GM19455 (cell line): ENCODE measurements around the gene PCBP3.
"Not testable (repeated sequence)": the region's sequence is repeated elsewhere in the genome, so short reads cannot be mapped to it uniquely, and the experiment has no call there.

ENCODE experiments used
- ATAC-seq: cut with Tn5 transposase; IDR thresholded peaks from one replicate; pipeline ENCODE4 v1.9.1; 2021; ENCODE audit not compliant: unreplicated experiment

PCBP3 gene

GRCh38 chr21:45887120-45887611 lies 243.6 kb downstream of the PCBP3 start:
- ATAC-seq = no peak

DNA sequence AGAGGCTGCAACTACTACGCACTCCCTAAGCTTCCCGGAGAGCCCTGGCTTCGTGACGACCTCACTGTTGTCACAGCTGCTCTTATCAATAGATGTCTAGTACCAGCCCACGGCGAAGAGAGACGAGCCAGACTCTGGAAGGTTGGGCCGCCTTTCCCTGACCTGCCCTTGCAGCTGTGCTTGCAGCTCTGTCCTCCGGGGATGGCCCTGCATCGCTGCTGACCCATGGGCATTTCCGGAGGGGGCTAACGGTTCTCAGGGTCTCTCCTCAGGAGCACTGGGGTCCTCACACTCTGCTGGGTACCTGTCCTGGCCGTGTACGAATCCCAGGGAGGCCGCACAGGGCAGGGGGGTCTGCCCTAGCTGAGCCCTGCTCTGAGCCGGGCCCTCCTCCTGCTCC lies 244.3 kb downstream of the PCBP3 start:
- no peak for ATAC-seq

DNA sequence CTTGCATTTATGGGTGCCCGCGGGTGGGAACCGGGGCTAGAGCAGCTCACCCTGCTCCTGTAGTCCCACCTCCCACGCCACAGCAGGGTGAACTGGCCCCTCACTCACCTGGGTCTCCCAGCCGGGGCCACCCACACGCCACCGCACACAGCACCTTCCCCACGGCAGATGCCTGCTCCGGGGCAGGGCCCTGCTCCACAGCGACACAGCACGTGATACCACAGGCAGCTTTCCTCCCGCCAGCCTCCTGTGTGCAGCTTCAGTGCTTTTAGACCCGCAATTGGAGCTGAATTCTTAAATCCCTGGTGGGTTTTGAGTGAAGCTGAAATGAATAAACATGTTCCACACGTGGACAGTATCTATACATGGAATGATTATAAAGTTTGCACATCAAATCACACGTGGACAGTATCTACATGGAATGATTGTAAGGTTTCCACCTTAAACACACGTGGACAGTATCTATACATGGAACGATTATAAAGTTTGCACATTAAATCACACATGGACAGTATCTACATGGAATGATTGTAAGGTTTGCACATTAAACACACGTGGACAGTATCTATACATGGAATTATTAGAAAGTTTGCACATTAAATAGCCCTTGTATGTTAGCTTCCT lies 245.0 kb downstream of the PCBP3 start:
- no peak for ATAC-seq

DNA sequence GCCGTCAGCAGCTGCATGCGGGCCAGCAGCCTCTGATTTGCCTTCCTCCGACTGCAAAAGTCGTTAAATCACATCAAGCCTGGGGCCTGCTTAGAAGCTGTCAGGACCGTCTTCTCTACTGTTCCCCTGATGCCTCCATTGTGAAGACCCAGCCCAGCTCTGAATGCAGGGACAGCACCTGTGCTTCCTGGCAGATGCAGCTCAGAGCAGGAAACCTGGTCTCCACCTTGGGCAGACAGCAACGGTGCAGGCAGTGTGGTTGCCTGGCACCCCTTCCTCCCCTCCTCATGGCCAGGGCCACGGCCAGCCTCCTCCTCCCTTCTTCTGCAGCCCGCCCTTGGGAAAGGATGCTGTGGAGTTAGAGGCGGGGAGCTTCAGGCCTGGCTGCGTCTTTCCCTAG lies 245.7 kb downstream of the PCBP3 start:
- ATAC-seq = no peak

DNA sequence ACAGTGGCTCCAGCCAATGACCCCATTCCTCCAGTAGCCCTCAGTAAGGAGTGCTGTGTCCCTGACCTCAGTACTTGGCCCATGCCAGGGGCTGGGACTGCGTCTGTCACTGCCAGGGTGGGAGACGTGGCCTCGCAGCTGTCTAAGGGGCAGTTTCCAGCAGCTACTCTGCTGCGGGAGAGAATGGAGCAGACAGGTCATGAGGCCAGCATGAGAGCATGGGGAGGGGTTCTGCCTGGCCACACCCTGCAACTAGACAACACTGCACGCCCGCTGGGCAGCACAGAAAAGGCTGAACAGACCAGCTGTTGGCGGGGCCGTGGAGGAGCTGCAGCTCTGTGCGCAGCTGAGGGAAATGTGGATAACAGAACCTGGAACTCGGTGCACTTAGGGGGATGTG lies 246.4 kb downstream of the PCBP3 start:
- ATAC-seq = no peak

DNA sequence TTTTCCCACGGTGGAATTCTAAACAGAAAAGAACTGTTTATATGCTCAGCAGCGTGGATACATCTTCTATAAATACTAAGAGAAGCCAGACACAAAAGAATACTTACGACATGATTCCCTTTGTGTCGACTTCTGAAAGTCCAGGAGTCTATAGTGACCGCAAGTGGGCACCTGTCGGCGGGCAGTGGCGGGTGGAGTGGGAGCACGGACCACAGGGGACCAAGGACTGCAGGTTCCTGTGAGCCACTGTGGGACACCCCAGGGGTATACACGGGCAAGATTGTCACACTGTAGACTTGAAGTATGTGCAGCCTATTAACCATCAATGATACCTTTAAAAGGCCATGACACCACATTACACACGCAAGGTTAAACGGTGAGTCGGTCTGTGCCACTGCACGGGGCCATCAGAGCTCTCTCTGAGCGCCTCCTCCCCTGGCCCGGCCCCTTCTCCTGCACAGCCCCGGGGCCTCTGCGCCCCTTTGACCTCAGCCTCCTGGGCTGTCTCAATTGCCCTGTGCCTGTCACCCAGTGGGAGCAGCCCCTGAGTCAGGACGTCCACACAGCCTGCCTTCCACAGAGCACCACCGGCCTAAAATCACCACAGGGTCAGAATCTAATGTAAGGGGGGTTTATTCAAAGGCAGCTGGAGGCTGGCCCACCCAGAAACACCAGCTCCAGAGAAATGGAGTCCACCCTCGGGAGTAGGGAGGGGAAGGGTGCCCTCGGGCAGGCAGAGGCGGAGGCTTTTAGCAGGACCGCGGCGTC lies 248.0 kb downstream of the PCBP3 start:
- no peak for ATAC-seq

DNA sequence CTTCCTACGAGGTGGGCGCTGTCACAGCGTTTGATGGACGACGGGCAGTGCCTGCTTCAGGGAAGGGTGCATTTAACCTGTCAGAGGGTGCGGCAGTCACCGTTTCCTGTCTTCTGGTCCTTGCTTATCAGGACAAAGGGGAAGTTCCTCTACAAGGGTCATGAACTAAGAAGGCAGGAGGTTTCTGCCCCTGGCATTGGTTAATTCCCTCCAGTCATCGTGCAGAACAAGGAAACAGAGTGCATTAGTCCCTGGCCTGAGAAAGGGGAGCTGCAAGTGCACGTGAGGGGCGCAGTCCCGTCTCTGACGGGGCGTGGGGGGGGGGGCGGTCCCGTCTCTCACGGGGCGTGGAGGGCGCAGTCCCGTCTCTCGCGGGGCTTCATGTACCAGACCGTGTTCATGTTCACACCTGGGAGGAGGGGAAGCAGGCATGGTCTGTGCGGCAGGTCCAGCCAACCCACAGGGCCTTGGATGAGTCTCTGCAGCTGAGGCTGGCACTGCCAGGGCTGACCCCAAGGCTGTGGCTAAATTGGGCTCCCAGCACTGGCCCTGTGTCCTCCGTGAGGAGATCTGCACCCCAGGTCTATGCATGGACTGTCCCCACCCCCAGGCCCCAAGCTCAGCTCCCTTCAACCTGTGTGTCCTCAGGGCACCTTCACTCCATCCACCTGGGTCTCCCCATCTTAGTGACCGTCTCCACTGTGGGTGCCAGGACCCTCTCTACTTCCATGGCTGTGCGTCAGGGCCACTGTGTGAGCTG lies 248.8 kb downstream of the PCBP3 start:
- no peak for ATAC-seq

- ATAC-seq = no peak
Observed at GRCh38 chr21:45892916-45893739, 249.6 kb downstream of the PCBP3 start.

GRCh38 chr21:45893740-45894449 lies 250.4 kb downstream of the PCBP3 start:
- ATAC-seq = no peak

- no peak for ATAC-seq
Observed at GRCh38 chr21:45894450-45894825, 250.9 kb downstream of the PCBP3 start.

- no peak for ATAC-seq
Observed at GRCh38 chr21:45894906-45895777, 251.6 kb downstream of the PCBP3 start.

DNA sequence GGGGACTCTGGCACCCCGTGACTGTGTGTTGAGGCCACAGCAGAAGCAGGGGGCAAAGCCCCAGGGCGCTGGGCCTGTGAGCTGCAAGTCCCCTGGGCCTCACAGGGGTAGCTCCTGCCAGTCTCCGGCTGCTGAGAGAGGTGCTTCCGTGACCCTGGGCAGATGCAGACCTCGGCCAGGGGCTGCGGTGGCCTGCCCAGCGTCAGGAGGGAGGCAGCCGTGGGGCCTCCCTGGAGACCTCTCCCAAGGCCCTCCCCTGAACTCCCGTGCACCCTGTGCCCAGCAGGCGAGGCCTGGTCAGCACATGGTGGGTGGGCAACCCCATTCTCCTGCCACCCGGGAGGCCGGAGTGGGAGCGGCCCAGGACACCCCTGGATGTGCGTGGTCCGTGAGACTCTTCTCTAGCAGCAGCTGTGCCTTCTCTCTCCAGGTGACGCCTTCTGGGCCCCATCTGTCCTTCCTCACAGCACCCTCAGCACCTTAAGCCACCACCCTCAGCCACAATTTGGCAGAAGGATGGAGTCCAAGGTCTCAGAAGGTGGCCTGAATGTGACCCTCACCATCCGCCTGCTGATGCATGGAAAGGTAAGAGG lies 252.3 kb downstream of the PCBP3 start:
- ATAC-seq = no peak

DNA sequence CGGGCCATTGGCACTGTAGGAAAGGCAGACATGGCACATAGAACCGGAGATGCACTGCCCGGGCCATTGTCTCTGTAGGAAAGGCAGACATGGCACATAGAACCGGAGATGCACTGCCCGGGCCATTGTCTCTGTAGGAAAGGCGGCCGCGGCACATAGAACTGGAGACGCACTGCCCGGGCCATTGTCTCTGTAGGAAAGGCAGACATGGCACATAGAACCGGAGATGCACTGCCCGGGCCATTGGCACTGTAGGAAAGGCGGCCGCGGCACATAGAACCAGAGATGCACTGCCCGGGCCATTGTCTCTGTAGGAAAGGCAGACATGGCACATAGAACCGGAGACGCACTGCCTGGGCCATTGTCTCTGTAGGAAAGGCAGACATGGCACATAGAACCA lies 252.9 kb downstream of the PCBP3 start:
- ATAC-seq = not testable (repeated sequence)

DNA sequence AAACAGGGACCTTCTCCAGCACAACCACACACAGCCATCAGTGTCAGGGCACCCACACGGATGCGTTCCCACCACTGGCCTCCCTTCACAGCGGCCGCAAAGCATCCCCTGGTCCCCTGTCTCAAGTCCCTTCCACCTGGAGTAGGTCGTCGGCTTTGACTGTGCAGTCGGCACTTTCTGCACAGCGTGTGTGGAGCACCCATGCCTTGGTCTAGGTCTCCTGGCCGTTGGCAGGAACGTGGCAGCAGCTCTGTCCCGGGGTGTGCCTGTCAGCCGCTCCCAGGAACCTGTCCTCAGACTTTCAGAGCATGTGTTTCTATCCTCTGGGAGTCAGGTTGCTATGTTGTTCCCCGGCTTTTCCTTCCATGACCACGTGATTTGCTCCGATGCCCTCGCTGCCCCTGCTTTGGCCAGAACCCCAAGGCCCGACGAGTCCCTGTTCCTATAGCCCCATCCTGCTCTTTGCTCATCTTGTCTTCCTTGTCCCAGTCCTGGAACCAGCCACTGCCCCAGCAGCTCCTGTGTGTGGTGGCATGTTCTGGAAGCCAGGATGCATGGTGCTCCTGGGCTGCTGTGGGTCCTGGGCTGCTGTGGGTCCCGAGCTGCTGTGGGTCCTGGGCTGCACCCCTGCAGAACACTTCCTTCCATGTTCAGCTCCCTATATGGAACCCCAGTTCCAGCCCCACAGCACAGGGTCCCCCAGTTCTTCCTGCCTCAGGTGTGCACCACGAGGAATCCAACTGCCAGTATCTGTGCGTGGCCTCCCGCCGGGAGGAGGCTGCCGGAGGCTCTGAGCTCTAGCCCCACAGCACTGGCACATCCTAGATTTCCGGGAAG lies 253.9 kb downstream of the PCBP3 start:
- no peak for ATAC-seq

DNA sequence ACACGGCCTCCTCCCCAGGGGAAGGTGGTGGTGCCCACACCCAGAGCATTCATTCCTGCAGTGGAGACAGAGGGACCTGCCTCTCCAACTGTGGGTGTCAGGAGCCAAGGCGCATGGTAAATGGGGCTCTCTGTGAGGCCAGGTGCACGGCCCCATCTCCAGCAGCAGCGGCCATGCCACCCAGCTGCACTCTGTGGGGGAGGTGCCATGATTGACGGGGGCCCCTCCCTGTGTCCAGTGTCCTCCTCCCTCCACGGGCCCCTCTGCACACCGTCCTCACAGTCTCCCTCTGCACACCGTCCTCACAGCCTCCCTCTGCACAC lies 254.5 kb downstream of the PCBP3 start:
- ATAC-seq = no peak

DNA sequence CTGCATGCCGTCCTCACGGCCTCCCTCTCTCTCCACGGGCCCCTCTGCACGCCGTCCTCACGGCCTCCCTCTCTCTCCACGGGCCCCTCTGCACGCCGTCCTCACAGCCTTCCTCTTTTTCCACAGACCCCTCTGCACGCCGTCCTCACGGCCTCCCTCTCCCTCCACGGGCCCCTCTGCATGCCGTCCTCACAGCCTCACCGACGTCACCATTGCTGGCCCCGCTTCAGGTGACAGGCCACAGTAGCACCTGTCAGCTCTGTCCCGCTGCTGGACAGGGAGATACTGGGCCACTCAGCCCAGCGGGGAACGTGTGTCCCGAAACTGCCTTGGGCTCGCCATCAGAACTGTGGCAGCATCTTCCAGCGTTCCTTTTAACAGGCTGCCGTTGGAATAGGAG lies 255.3 kb downstream of the PCBP3 start:
- no peak for ATAC-seq

- ATAC-seq = no peak
Observed at GRCh38 chr21:45899317-45900033, 255.9 kb downstream of the PCBP3 start.
